RPMI8226 (cell line): ENCODE results near the gene TRPM7.

Source experiments
- DNase-seq: peaks from one replicate; pipeline ENCODE4 v3.0.0-alpha.2; 2015

Gene TRPM7

GRCh38 chr15:50686469-50687301 lies at the start of gene TRPM7:
Gene TRPM7 (minus strand): TSS chr15:50686797. CDS start chr15:50686533, 264 bp downstream.
- DNase-seq, result peak; percentile 97

- no peak for DNase-seq
Observed at GRCh38 chr15:50735156-50735555, 48.6 kb upstream of the TRPM7 start.

- DNase-seq, result no peak
Observed at GRCh38 chr15:50726315-50726714, 39.7 kb upstream of the TRPM7 start.

GRCh38 chr15:50718700-50719125 lies 32.1 kb upstream of the TRPM7 start:
- DNase-seq, result no peak

DNA sequence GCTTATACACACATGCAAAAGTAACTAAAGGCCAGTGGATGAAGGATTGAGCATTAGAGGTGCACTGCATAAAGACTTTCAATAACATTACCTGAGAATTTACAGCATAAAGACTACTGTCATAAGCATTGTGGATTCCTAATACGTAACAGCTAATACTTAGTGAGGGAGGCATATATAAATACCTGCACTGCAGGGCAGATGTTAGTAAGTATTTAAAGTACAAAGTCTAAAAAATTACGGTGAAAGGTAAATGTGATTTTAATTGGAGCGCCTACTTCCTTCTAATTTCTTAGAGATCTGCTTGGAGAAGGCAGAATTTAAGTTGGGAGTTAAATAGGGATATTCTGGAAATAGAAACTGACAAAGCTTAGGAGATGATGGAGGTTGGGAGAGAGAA lies 25.4 kb upstream of the TRPM7 start:
- DNase-seq, result no peak

DNA sequence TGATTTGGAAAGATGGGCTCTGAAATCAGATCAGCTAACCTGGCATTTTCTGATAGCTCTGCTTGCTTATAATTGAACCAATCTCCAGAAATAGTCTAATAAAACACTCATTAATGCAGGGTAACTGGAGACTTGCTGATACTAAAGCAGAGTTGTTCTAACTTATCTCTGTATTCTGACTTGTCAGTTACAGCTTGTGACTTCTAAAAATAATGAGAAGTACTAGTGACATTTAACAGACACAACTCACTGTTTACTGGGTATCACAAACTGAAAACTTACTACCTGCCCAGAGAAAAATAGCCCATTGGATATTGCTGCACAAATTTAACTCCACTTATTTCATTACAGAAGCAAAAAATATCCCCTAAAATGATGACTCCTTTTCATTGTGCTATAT lies 24.0 kb upstream of the TRPM7 start:
- no peak for DNase-seq

GRCh38 chr15:50707878-50708427 lies 21.4 kb upstream of the TRPM7 start:
- no peak for DNase-seq

GRCh38 chr15:50702762-50703334 lies 16.3 kb upstream of the TRPM7 start:
- no peak for DNase-seq

GRCh38 chr15:50698101-50698500 lies 11.5 kb upstream of the TRPM7 start:
- DNase-seq, result no peak

- DNase-seq, result no peak
Observed at GRCh38 chr15:50697109-50697797, 10.7 kb upstream of the TRPM7 start.

GRCh38 chr15:50694634-50695165 lies 8.1 kb upstream of the TRPM7 start:
- peak; percentile 11 for DNase-seq

GRCh38 chr15:50687302-50687902 lies 805 bp upstream of the TRPM7 start:
- no peak for DNase-seq

GRCh38 chr15:50685976-50686468 lies 575 bp downstream of the TRPM7 start:
- DNase-seq, result peak; percentile 83

- DNase-seq, result peak; percentile 7
Observed at GRCh38 chr15:50685191-50685975, 1.2 kb downstream of the TRPM7 start.

DNA sequence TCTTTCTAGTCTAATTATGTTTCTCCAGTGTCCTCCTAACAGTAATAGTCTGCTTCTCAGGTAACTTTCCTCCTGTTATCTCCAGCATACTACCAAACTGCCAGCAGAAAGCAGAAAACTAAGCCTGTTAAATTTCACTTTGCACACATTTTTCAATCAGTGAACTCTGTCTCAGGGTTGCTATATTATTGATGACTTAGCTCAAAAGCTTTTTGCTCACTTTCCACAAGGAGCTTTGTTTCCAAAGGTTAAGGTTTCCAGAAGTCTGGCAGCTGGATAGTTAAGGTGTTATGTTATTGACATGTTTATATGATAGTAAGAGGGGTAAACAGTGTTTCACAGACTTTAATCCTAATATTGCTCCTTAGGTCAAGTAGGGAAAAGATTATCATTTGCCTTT lies 5.1 kb downstream of the TRPM7 start:
- no peak for DNase-seq

GRCh38 chr15:50676799-50677483 lies 9.7 kb downstream of the TRPM7 start:
- DNase-seq, result no peak

DNA sequence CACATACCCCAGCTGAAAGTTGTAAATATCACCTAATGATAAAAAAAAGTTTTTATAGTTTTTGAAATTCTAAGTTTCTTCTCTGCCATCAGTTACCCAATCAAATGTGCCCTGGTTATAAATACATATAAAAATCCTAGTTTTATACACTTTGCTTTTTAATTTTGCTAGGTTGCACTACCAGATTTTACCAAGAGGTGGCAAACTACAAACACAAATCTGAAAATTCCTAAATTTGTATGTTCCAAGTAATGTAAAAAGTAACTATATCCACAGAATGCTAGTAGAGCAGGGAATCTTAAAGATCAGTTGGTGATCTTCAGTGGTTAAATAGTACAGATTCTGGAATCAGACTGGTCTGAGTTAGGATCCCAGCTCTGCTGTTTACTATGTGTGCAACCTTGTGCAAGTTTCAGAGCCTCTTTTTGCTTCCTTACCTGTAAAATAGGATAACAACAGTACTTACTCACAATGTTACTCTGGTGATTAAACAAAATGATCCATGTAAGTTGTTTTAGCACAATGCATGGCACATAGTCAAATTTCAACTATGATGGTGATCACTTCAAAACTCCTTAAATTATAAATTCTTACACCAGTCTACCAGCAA lies 11.0 kb downstream of the TRPM7 start:
- DNase-seq, result peak; percentile 20

DNA sequence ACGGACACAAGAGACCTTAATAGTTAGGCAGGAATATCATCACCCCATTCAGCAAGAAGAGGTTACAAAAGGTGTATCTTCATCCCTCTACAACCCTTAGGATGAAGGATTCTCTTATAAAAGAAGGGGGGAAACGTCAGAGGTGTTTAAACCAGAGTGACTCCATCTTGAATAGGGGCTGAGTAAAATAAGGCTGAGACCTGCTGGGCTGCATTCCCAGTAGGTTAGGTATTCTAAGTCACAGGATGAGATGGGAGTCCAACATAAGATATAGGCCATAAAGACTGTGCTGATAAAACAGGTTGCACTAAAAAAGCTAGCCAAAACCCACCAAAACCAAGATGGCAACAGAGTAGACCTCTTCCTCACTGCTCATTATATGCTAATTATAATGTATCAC lies 16.5 kb downstream of the TRPM7 start:
- no peak for DNase-seq

GRCh38 chr15:50669611-50670010 lies 17.0 kb downstream of the TRPM7 start:
- no peak for DNase-seq

DNA sequence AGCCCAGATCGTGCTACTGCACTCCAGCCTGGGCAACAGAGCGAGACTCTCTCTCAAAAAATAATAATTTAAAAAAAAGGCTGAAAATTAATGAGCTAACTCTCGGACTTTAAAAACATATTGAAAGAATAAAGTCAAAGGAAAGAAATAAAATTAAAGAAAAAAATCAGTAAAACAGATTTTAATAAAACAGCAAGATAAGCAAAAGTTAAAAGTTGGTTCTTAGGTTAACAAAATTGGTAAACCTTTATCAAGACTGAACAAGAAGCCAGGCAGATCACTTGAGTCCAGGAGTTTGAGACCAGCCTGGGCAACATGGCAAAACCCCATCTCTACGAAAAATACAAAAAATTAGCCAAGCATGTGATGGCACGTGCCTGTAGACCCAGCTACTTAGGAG lies 20.7 kb downstream of the TRPM7 start:
- DNase-seq, result no peak

DNA sequence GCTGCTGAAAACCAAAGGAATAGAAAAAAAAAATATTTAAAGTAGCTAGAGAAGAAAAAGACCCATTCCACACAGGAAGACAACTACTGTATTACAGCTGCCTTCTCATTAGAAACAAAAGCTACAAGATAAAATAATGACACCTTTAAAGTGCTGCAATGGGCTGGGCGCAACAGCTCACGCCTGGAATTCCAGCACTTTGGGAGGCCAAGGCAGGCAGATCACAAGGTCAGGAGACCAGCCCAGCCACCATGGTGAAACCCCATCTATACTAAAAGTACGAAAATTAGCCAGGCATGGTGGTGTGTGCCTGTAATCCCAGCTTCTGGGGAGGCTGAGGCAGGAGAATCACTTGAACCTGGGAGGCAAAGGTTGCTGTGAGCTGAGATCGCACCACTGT lies 31.0 kb downstream of the TRPM7 start:
- no peak for DNase-seq
